Measurements from ENCODE around the gene AP3D1. TPM values are rescaled to one million over a fixed set of nuclear protein-coding genes. Genes with fewer than 3 reads are reported as not detected.

Gene AP3D1
- total and polyA plus RNA-seq, 12 donors, result 51.3 to 193 (median 121) TPM

- Histone ChIP-seq H3K4me1 (replicated peaks in 1 of 2) (peaks cover 45 to 56% of the 10 kb centered on the region in 2 donors), H3K4me3 (peak overlapping the region in 1 of 4 donors; percentile 67), H3K27me3 (no peaks in the 10 kb centered on the region), H3K36me3 (replicated peaks in 1 of 2) (no peaks in the 10 kb centered on the region), H3K9me3 (replicated peaks in 1 of 3) (no peaks in the 10 kb centered on the region), H3K27ac (peak overlapping the region; percentile 86 to 100 (median 98))
- peak; percentile 88 to 96 (median 95) for DNase-seq
- WGBS, 4 donors, result 23 to 37% (median 30%) methylated on average over 9 to 24 of the region's 24 CpGs
- no peak for TF ChIP-seq CTCF (IDR thresholded peaks at IDR 0.05)
- TF ChIP-seq POLR2A (IDR thresholded peaks at IDR 0.05), result peak; percentile 53 to 89
- intact Hi-C loops (cut with DNase I), result no loop called here
These were observed 91.8 kb downstream of the AP3D1 start for GRCh38 chr19:2059422-2060201.

GRCh38 chr19:2058570-2059421 is 92.6 kb downstream of the AP3D1 start:
- Histone ChIP-seq H3K36me3 (replicated peaks in 1 of 2) (no peaks in the 10 kb centered on the region), H3K9me3 (replicated peaks in 1 of 3) (no peaks in the 10 kb centered on the region), H3K4me3 (no peak overlapping the region), H3K27ac (peak overlapping the region; percentile 86 to 100 (median 98)), H3K27me3 (no peaks in the 10 kb centered on the region), H3K4me1 (replicated peaks in 1 of 2) (peaks cover 37 to 48% of the 10 kb centered on the region in 2 donors)
- intact Hi-C loops (cut with DNase I), result no loop called here
- TF ChIP-seq POLR2A (IDR thresholded peaks at IDR 0.05) (no peak), CTCF (IDR thresholded peaks at IDR 0.05) (no peak)
- WGBS, 4 donors, result 81 to 84% (median 84%) methylated on average over 23 to 27 of the region's 27 CpGs
- no peak for DNase-seq

- 76 to 90% (median 85%) methylated on average over 12 to 23 of the region's 23 CpGs for WGBS, 4 donors
- Histone ChIP-seq H3K9me3 (replicated peaks in 1 of 3) (no peaks in the 10 kb centered on the region), H3K36me3 (replicated peaks in 1 of 2) (no peaks in the 10 kb centered on the region), H3K4me3 (no peak overlapping the region), H3K27ac (peak overlapping the region in 4 of 5 donors; percentile 94 to 100 (median 98)), H3K4me1 (replicated peaks in 1 of 2) (peaks cover 36 to 45% of the 10 kb centered on the region in 2 donors), H3K27me3 (no peaks in the 10 kb centered on the region)
- DNase-seq, result peak in 3 of 7 donors; percentile 29 to 33 (median 31)
- intact Hi-C loops (cut with DNase I), result no loop called here
- TF ChIP-seq CTCF (IDR thresholded peaks at IDR 0.05) (no peak), POLR2A (IDR thresholded peaks at IDR 0.05) (no peak)
These were observed 93.6 kb downstream of the AP3D1 start for GRCh38 chr19:2057484-2058469.
